HG03095 (cell line): Measurements from ENCODE around the gene MEGF8.

Experiments used
- ATAC-seq: cut with Tn5 transposase; IDR thresholded peaks from one replicate; pipeline ENCODE4 v1.9.1; 2021; ENCODE audit warnings: moderate library complexity; ENCODE audit not compliant: unreplicated experiment

The MEGF8 gene

DNA sequence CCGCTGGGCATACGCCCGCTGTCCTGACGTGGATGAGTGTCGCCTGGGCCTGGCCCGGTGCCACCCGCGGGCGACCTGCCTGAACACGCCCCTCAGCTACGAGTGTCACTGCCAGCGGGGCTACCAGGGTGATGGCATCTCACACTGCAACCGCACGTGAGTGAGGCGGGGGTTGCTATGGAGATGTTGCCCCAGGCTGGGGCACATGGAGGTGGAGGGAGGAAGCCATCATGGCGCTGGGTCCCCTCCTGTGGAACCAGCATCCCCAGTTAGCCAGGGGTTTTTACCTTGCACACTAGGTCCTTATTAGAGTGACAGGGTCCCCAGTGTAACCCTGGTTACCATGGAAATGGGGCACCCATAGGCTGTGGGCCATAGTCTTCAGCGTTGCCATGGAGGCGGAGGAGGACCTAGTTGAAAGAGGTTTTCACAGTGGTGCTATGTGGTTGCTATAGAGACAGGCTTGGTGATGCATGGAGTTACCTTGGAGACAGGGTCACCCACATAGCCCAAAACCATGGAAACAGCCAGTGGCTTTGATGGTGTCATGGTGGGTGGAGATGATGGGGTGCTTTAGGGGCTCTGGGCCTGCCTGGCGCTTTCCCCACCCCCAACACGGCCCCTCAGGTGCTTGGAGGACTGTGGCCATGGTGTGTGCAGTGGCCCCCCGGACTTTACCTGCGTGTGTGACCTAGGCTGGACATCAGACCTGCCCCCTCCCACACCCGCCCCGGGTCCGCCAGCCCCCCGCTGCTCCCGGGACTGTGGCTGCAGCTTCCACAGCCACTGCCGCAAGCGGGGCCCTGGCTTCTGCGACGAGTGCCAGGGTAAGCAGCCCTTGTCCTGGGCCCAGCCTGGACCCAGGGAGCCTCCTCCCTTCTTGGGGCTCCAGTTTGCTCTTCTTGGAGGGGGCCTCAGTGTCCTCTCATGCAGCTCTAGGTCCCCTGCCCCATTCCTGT is 27.1 kb downstream of the MEGF8 start:
- no peak for ATAC-seq

- ATAC-seq, result no peak
Observed at GRCh38 chr19:42353341-42354015, 28.0 kb downstream of the MEGF8 start.

- no peak for ATAC-seq
Observed at GRCh38 chr19:42355896-42356295, 30.5 kb downstream of the MEGF8 start.

DNA sequence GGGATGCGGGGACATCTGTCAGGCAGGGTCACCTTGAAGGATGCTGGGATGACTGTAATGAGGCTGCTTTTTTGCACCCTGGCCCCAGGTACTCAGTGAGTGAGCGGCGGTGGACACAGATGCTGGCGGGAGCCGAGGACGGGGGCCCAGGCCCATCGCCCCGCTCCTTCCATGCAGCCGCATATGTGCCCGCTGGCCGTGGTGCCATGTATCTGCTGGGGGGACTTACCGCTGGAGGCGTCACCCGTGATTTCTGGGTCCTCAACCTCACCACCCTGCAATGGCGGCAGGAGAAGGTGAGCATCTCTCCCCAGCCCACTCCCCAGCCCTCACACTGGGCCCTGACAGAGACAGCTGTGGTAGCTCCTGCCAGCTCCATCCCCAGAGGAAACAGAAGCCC is 31.3 kb downstream of the MEGF8 start:
- no peak for ATAC-seq

GRCh38 chr19:42357290-42357689 is 31.9 kb downstream of the MEGF8 start:
- no peak for ATAC-seq

DNA sequence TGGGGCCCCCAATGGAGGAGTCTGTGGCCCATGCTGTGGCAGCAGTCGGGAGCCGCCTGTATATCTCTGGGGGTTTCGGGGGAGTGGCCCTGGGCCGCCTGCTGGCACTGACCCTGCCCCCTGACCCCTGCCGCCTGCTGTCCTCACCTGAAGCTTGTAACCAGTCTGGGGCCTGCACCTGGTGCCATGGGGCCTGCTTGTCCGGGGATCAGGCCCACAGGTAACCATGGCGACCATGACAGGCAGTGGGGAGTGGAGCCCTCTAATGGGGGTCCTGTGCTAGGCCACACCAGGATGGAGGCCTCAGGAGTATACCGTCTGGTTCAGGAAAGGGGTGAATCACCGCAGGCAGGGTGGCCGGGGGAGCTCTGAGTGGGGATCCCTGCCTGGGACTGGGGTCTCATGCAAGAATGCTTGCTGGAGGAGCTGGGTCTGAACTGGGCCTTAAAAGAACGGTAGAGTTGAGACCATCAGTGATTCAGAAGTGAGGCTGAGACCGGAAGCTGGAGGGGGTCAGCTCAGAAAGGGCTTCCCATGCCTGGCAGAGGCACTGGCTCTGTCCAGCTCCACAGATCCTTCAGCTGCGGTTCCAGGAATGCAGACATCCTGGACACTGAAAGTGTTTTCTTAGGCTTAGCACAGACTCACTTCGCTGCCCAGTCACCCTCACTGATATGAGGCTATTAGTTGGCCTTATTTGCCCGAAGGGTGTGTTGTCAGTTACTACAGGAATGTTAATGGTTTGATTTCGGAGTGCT is 35.5 kb downstream of the MEGF8 start:
- ATAC-seq, result no peak

DNA sequence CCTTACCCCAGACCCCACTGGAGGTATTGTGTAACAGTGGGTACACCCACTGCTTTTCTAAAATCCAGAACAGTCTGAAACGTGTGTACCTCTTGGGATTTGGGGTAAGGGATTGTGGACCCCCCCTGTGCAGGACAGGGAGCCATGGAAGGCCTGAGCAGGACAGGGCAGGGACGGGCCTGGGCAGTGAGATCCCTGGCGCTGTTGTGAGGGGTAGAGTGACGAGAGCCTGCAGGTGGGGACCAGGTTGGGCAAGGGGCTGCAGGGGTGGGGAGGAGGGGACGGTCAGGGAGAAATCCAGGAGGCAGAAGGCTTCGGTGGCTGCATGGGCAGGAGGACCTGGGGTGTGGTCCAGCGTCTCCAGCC is 36.1 kb downstream of the MEGF8 start:
- ATAC-seq, result no peak

- no peak for ATAC-seq
Observed at GRCh38 chr19:42362342-42362741, 36.9 kb downstream of the MEGF8 start.

GRCh38 chr19:42362891-42363440 is 37.5 kb downstream of the MEGF8 start:
- ATAC-seq, result no peak

- ATAC-seq, result no peak
Observed at GRCh38 chr19:42363614-42364346, 38.3 kb downstream of the MEGF8 start.

- no peak for ATAC-seq
Observed at GRCh38 chr19:42366673-42367072, 41.2 kb downstream of the MEGF8 start.

- ATAC-seq, result no peak
Observed at GRCh38 chr19:42367929-42368328, 42.5 kb downstream of the MEGF8 start.

- no peak for ATAC-seq
Observed at GRCh38 chr19:42368360-42368759, 42.9 kb downstream of the MEGF8 start.

DNA sequence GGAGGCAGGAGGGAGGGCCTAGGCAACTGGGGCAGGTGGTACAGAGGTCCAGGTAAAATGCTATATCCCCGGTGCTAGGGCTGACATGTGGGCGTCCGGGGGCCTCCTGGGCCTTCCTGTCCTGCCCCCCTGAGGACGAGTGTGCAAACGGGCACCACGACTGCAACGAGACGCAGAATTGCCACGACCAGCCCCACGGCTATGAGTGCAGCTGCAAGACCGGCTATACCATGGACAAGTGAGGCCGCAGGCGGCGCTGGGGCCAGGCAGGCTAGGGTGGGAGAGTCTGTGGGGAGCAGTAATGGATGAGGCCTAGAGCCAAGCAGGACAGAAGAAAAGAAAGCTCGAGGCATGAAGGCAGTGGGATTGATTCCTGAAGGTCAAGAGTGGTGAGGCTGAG is 43.3 kb downstream of the MEGF8 start:
- ATAC-seq, result no peak

DNA sequence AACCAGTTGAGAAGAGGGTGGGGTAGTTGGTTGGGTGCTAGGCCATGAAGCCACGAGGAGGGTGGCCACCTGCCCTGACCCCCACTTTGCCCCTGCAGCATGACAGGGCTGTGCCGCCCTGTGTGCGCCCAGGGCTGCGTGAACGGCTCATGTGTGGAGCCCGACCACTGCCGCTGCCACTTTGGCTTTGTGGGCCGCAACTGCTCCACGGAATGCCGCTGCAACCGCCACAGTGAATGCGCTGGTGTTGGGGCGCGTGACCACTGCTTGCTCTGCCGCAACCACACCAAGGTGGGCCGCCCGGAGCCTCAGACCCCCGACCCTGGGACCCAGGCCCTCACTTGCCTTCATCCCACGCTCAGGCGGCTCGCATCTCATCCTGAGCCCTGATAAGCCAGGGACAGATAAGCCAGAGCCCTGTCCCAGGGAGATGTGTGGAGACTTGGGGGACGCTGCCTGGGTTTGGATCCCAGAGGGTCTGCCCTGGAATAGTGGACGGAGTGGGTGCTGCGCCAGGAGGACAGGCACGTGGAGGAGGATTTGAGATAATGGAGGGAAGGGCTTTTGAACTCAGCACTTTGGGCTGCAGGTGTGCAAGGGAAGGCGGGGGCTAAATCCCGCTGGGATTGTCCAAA is 44.1 kb downstream of the MEGF8 start:
- ATAC-seq, result no peak

DNA sequence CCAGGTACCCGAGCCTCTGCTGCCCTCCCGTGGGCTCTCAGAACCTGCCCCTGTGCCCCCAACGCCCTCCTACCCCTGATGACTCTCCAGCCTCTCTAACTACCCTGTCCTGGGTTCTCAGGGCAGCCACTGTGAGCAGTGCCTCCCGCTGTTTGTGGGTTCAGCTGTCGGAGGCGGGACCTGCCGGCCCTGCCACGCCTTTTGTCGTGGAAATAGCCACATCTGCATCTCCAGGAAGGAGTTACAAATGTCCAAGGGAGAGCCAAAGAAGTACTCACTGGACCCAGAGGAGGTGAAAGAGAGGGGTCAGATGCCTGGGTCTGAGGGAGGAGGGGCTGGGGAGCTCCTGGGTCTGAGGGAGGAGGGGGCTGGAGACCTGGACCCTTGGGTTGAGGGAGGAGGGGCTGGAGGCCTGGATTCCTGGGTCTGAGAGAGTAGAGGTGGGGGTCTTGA is 44.7 kb downstream of the MEGF8 start:
- ATAC-seq, result no peak

GRCh38 chr19:42370626-42371175 is 45.3 kb downstream of the MEGF8 start:
- no peak for ATAC-seq

DNA sequence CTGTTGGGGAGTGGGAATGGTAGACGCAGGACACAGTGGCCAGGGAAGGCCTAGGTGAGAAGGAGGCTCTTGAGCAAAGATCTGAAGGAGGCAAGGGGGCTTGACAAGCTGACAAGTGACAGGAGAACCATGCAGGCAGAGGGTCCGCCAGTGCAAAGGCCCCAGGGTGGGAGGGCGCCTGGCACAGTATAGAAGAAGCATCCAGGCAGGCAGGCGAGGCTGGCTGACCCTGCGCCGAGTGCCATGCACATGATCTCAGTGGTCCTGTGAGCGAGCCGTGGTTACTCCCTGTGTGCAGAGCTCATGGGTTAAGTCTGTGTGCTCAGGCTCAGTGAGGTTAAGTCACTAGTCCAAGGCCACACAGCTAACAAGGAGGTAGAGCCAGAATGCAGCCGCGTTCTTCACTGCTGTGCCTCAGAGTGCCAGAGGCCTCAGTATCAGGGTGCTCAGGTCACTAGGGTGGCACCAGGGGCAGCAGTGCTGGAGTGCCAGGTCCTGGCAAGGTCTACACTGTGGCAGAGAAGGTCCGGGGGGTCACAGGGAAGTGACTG is 49.5 kb downstream of the MEGF8 start:
- no peak for ATAC-seq

DNA sequence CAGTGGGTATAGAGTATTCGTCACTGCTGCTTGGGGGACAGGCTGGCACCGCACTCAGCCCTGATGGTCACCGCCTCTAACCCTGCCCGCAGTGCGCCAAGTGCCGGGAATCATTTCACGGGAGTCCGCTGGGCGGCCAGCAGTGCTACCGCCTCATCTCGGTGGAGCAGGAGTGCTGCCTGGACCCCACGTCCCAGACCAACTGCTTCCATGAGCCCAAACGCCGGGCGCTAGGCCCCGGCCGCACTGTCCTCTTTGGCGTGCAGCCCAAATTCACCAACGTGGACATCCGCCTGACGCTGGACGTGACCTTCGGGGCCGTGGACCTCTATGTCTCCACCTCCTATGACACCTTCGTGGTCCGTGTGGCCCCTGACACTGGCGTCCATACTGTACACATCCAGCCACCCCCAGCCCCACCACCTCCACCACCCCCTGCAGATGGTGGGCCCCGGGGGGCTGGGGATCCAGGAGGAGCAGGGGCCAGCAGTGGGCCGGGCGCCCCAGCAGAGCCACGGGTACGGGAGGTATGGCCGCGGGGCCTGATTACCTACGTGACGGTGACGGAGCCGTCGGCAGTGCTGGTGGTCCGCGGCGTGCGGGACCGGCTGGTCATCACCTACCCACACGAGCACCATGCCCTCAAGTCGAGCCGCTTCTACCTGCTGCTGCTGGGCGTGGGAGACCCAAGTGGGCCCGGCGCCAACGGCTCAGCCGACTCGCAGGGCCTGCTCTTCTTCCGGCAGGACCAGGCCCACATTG is 50.2 kb downstream of the MEGF8 start:
- no peak for ATAC-seq
